DOHH2 (cell line): Measurements from ENCODE around the gene TACR2.

Source experiments
- EZH2phosphoT487 ChIP-seq: fragments of 200-600 bp; sonication (generic); IDR thresholded peaks from 2 replicates; pipeline ENCODE4 v1.6.1; 2017; ENCODE audit warnings: borderline replicate concordance, mild to moderate bottlenecking, antibody characterized with exemption, low read length, moderate library complexity, mixed read lengths
- TF ChIP-seq, protein P1 (sequence below): fragments of 200-600 bp; sonication (generic); IDR thresholded peaks from one replicate; pipeline ENCODE4 v1.5.1; 2014; ENCODE audit warnings: antibody characterized with exemption, mild to moderate bottlenecking, low read depth, low read length; ENCODE audit not compliant: poor library complexity, severe bottlenecking

- TF ChIP-seq EZH2phosphoT487 = no peak
- TF ChIP-seq, protein P1, sequence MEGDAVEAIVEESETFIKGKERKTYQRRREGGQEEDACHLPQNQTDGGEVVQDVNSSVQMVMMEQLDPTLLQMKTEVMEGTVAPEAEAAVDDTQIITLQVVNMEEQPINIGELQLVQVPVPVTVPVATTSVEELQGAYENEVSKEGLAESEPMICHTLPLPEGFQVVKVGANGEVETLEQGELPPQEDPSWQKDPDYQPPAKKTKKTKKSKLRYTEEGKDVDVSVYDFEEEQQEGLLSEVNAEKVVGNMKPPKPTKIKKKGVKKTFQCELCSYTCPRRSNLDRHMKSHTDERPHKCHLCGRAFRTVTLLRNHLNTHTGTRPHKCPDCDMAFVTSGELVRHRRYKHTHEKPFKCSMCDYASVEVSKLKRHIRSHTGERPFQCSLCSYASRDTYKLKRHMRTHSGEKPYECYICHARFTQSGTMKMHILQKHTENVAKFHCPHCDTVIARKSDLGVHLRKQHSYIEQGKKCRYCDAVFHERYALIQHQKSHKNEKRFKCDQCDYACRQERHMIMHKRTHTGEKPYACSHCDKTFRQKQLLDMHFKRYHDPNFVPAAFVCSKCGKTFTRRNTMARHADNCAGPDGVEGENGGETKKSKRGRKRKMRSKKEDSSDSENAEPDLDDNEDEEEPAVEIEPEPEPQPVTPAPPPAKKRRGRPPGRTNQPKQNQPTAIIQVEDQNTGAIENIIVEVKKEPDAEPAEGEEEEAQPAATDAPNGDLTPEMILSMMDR = no peak
Observed at GRCh38 chr10:69359594-69359993, 57.1 kb downstream of the TACR2 start.
